Endometrial microvascular endothelial cells (primary cell): ENCODE measurements around the gene TMEM132C. TPM values are rescaled to one million over a fixed set of nuclear protein-coding genes. Genes with fewer than 3 reads are reported as not detected.
"Not testable (repeated sequence)": the region's sequence is repeated elsewhere in the genome, so short reads cannot be mapped to it uniquely, and the experiment has no call there.

Source experiments
- in situ Hi-C: cut with HindIII; loops from 2 replicates; pipeline ENCODE4 v1.10.0; 2017; ENCODE audit warnings: low sequenced_read_pairs, low pct_unique_long_range_greater_than_20kb; ENCODE audit errors: inconsistent ontology term
- total RNA-seq: library from RNA; depleted of rRNA; stranded (reverse); fragments of >200 nt; gene quantifications from one replicate; pipeline ENCODE4 v1.2.3, GENCODE V29; 2015; ENCODE audit errors: inconsistent ontology term

The TMEM132C gene
- total RNA-seq, 1 donor from 2014 or later = not detected

GRCh38 chr12:128449146-128449894 lies 182.3 kb downstream of the TMEM132C start:
- in situ Hi-C loops = no loop called here

- in situ Hi-C loops = no loop called here
Observed at GRCh38 chr12:128450810-128451209, 183.8 kb downstream of the TMEM132C start.

- in situ Hi-C loops = no loop called here
Observed at GRCh38 chr12:128455851-128456250, 188.9 kb downstream of the TMEM132C start.

DNA sequence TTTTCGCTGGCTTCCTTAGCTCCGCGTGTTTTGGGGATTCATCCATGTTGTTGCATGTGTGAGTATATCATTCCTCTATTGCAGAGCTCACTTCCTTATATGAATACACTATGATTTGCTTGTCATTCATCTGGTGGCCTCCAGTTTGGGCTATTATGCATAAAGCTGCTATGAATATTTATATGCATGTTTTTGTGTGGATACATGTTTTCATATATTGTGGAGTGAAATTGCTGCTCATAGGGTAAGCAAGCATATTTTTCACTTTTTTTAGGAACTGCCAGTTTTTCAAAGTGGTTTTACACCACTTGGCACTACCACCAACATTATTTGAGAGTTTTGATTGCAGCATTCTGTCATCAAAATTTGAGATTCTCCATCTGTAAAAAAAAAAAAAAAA lies 190.0 kb downstream of the TMEM132C start:
- in situ Hi-C loops = no loop called here

GRCh38 chr12:128458301-128458974 lies 191.5 kb downstream of the TMEM132C start:
- in situ Hi-C loops = no loop called here

DNA sequence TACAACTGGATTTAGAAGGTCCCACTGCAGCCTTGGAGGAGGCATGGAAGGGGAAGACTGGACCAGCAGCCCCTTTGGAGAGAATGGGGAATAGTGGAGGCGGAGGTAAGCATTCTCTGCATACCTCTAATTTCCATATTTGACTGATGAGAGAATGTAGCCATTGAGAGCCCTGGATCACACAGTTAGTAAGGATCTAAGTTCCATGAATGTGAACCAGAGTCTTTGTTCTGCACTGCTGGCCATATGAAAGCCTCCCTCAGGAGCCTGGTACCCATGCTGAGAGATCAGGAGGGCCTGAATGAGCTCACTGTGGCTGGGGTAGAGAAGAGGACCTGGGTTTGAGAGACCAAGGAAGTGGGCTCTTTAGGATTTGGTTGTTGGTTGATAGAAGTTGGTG lies 192.1 kb downstream of the TMEM132C start:
- in situ Hi-C loops = no loop called here

DNA sequence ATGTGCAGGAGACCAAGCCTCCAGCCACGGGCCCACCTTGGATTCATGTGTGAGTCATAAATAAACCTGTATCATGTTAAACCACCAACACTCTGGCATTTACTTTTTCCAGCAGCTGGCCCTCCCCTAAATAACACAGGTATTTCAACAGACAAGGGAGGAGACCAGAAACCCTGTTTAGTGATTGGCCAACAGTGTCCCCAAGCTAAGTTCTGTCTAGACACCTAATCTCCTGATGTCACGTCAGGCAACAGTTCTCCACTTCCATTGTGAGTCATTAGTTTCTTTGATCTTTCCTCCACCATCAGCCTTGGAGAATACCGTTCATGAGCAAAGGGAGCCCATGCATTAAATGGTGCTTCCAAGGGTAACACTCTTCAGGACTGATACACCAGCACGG lies 196.9 kb downstream of the TMEM132C start:
- in situ Hi-C loops = no loop called here

DNA sequence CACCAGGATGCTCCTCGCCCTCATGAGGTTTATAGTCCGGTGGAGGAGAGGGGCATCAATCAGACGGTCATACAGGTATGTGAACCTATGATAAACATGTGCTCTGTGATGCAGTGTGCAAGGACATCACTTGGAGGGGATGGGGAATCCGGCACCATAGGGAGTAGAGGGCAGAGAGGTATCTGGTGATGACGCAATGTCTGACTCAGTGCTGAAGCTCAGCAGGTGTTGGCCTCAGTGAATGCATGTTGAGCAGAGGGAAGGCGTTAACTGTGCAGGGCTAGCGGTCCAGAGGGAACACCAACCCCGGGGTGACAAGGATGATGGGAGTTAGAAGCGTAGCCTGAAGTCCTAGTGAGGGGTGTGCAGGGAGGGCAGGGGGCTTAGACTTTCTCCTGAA lies 200.9 kb downstream of the TMEM132C start:
- in situ Hi-C loops = no loop called here

DNA sequence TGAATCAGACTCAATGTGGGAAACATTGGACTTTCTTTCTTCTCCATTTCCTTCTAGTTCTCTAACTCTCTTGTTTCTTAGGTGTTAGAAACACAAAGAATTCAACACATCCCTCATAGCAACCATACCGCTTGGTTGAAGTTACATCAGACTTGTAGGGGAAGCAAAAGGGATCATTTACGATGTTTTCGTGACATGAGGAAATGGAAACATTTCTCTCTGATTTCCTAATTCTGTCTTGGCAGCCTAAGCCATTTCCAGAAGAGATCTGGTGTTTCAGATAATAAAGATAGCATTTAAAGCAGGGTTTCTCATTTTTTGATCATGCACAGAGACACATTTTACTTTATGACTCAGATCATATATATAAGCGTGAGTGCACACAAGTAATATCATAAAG lies 202.0 kb downstream of the TMEM132C start:
- in situ Hi-C loops = no loop called here

DNA sequence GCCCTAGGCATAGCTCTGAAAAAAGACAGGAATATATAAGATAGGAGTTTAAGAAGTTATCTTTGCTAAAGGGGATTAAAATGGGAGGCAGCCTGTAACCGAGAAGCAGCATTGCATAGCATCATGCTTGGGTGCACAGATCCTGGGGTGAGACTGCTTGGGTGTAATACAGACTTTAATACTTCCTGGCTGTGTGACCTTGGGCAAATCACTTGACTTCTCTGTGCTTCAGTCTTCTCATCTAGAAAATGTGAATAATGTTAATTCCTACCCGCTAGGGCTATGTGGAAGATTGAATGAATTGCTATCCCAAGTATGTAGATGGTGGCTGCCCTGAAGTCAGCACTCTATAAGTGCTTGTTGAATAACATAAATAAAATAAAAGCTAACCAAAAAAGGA lies 204.5 kb downstream of the TMEM132C start:
- in situ Hi-C loops = no loop called here

DNA sequence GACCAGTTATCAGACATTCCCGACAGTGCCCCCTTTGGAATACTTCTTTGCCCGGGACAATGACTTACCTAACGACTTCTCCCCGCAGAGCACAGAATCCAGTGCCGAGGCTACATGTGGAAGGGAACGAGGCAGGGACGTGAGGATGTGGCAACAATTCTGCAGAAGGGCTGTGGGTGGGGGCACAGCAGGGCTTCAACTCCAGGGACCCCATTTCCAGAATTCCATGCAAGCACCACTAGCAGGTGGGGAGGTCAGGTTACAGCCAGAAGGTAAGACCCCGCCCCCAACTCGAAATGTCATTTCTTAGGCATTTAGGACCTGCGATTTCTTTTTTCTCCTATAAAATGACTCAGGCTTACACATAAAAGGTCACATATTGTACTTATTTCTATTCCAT lies 207.9 kb downstream of the TMEM132C start:
- in situ Hi-C loops = no loop called here

- in situ Hi-C loops = no loop called here
Observed at GRCh38 chr12:128476266-128476665, 209.3 kb downstream of the TMEM132C start.

DNA sequence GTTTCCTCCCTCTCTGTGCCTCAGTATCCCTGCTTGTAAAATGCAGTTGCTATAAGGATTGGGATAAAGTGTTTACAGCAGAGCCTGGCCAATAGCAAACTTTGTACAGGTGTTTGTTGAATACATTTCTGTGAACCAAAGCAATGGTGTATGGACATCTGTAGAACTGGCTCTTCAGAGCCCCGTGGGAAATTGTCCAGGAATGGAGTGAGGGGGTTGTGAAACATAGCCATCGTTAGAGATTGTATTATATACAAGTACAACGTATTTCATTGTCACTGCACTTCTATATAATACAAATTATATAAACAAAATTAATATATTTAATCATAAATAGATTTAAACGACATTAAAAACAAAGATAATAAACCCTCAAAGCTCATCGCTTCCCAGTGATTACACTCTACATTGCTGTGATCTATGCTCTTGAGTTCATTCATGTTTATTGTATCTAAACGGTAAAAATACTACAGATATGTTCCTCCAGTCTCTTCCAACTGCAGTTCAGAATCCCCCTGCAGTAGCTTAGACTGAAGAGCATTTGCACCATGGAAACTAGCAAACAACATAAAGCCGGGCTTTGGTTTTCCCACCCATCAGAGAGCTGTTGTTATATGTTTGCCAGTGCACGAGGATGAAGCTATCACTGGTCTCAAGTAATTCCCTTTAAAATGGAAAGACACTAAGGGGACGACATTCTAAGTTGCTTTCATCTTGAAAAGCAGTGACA lies 216.7 kb downstream of the TMEM132C start:
- in situ Hi-C loops = no loop called here

DNA sequence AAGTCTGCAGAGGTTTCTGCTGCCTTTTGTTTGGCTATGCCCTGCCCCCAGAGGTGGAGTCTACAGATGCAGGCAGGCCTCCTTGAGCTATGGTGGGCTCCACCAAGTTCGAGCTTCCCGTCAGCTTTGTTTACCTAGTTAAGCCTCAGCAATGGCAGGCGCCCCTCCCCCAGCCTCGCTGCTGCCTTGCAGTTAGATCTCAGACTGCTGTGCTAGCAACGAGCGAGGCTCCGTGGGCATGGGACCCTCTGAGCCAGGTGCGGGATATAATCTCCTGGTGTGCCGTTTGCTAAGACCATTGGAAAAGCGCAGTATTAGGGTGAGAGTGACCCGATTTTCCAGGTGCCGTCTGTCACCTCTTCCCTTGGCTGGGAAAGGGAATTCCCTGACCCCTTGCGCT lies 230.4 kb downstream of the TMEM132C start:
- in situ Hi-C loops = not testable (repeated sequence)

DNA sequence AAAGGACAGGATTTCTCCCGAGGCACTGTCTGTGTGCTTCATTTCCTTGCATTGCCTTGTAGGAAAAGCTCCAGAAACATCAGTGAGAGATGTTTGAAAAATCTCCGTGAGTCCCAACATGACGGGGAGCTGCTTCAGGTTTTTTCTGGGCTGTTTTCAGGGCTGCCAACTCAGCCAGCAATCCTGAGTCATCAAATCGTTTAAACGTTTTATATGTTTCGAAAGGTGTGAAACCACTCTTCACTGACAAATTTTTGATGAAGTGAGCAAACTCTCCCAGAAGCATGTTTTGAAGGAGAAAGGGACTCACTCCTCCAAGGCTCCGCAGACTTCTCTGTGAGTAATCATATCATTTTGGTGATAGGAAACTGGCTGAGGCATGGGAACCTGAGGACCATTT lies 240.5 kb downstream of the TMEM132C start:
- in situ Hi-C loops = no loop called here

DNA sequence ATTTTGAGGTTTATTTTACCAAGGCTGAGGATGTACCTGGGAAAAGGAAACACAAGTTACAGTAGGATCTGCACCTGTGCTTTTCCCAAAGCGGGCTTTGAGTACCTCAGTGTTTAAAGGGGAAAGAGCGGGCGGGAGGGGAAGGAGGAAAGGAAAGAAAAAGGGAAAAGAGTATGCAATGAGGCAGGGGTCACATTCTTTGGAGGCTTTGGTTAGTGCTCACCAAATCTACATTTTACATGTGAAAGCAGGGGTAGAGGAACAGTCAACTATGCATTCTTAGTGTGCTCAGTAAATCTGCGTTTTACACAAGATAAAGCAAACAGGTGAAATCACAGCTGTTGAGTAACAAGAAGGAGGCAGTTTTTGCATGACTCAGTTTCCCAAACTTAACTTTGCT lies 242.2 kb downstream of the TMEM132C start:
- in situ Hi-C loops = no loop called here

- in situ Hi-C loops = no loop called here
Observed at GRCh38 chr12:128510511-128510910, 243.5 kb downstream of the TMEM132C start.

DNA sequence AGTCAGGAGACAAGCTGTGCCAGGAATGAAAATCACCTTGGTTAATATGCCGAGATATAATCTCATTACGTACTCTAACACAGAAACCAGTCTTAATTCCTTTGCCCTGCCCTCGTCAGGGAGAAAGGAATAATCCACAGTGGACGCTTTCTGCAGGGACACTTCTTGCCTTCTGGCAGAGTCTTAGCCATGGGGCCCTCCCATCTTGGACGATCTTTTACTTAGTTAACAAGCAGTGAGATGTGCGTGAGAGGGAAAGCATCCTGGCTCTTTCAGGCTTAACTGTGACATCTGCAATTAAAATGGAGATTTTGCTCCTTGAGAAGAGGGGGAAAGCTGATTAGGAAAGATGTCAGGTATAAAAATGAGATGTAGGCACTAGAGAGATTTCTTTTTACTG lies 246.4 kb downstream of the TMEM132C start:
- in situ Hi-C loops = no loop called here

GRCh38 chr12:128513831-128514230 lies 246.9 kb downstream of the TMEM132C start:
- in situ Hi-C loops = no loop called here

GRCh38 chr12:128518644-128519043 lies 251.7 kb downstream of the TMEM132C start:
- in situ Hi-C loops = no loop called here
